BJ (cell line): ENCODE results near the gene PABPN1L. TPM values are rescaled to one million over a fixed set of nuclear protein-coding genes. Genes with fewer than 3 reads are reported as not detected.
A peak's percentile ranks its signal among the peaks of the same experiment; 100 is the strongest.

Source experiments
- CTCF ChIA-PET: fragments of 350-600 bp; formaldehyde crosslinking; extraction: SDS; loops from one replicate; lab custom pipeline; 2021; ENCODE audit warnings: antibody characterized with exemption, inconsistent platforms; lab: Yijun Ruan, JAX
- POLR2A ChIA-PET: fragments of 300-600 bp; sonication (Branson Sonifier 250); formaldehyde crosslinking; extraction: SDS; loops from one replicate; lab custom pipeline; 2021; ENCODE audit warnings: antibody characterized with exemption; lab: Charles Lee
- DNase-seq: peaks from one replicate; pipeline ENCODE4 v3.0.0-alpha.2; 2011; ENCODE audit warnings: low read depth
- H3K27me3 ChIP-seq: 2 replicates; pipeline ENCODE4 v1.6.0; 2011; ENCODE audit warnings: low read length; ENCODE audit not compliant: control insufficient read depth, insufficient read depth
- H3K36me3 ChIP-seq: 2 replicates; pipeline ENCODE4 v1.5.1; 2011; ENCODE audit warnings: low read length; ENCODE audit not compliant: control insufficient read depth, insufficient read depth
- H3K4me3 ChIP-seq: 2 replicates; pipeline ENCODE4 v1.5.1; 2011; ENCODE audit warnings: low read depth, mild to moderate bottlenecking, control low read depth, low read length
- CTCF ChIP-seq: IDR thresholded peaks from 2 replicates; pipeline ENCODE4 v1.5.1; 2011; ENCODE audit warnings: low read depth, mild to moderate bottlenecking, control low read depth, inconsistent platforms, low read length, moderate library complexity; ENCODE audit not compliant: insufficient read depth
- polyA plus RNA-seq: library from polyadenylated mRNA; depleted of rRNA; stranded (reverse); fragments of >200 nt; gene quantifications from 2 replicates; pipeline ENCODE4 v1.2.3, GENCODE V29; 2011

PABPN1L gene
- polyA plus RNA-seq, 1 experiment = not detected

DNA sequence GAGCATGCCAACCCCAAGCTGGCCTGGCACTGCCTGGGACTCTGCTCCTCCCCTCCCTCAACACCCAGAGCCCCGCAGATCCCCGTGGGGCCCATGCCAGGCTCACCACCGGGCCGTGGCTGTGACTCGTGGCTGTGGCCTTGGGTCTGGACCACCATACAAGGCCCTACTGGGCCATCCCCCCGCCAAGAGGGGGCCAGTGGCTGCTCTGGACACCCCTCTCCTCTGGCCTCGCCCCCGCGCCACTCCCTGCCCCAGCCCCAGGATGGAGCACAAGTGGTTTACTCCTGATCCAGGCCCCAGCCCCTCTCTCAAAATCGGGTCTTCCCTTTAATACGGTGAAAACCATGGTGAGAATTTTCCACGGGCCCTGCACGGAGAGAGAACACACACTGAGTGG, 3.0 kb downstream of the PABPN1L start:
- no peak for TF ChIP-seq CTCF
- no peak overlapping the region for H3K4me3 ChIP-seq
- ChIA-PET POLR2A (no interaction called here), CTCF (no interaction called here)
- H3K36me3 ChIP-seq = peaks cover 11% of the 10 kb centered on the region
- no peak for DNase-seq
- no peaks in the 10 kb centered on the region for H3K27me3 ChIP-seq

GRCh38 chr16:88862968-88863367, 3.5 kb downstream of the PABPN1L start:
- ChIA-PET POLR2A (no interaction called here), CTCF (no interaction called here)
- Histone ChIP-seq H3K4me3 (no peak overlapping the region), H3K36me3 (peaks cover 11% of the 10 kb centered on the region), H3K27me3 (no peaks in the 10 kb centered on the region)
- TF ChIP-seq CTCF = no peak
- DNase-seq = no peak

GRCh38 chr16:88861359-88861758, 5.1 kb downstream of the PABPN1L start:
- H3K36me3 ChIP-seq = peaks cover 11% of the 10 kb centered on the region
- ChIA-PET POLR2A (no interaction called here), CTCF (no interaction called here)
- H3K27me3 ChIP-seq = no peaks in the 10 kb centered on the region
- H3K4me3 ChIP-seq = no peak overlapping the region
- no peak for DNase-seq
- TF ChIP-seq CTCF = no peak

DNA sequence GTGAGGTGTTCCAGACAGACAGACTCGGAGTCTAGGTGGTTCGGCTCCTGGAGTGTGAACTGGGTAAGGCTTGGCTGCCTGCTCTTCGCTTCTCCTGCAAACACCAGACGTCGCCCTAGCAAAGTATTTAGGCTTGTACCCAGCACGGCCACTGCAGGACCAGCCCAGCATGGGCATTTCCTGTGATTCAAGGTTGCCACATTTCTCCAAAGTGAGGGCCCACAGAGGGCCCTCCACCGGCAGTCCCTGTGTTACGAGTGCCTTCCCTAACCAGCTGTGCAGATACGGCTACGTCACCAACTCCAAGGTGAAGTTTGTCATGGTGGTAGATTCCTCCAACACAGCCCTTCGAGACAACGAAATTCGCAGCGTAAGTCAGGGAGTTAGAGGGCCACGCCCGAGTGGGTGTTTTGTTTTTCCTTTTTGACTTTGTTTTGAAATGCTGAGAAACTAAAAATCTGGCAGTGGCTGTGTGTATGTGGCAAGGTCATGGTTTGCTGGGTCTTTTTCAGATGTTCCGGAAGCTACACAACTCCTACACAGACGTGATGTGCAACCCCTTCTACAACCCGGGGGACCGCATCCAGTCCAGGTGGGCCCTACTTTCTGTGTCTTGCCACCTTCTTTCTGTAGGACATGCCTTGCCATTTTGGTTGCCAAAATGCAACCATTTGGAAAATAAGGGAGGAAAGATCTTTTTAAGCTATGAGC, 6.9 kb downstream of the PABPN1L start:
- POLR2A ChIA-PET = no interaction called here
- TF ChIP-seq CTCF = no peak
- CTCF ChIA-PET = no interaction called here
- Histone ChIP-seq H3K4me3 (no peak overlapping the region), H3K36me3 (peaks cover 11% of the 10 kb centered on the region), H3K27me3 (no peaks in the 10 kb centered on the region)
- DNase-seq = no peak

DNA sequence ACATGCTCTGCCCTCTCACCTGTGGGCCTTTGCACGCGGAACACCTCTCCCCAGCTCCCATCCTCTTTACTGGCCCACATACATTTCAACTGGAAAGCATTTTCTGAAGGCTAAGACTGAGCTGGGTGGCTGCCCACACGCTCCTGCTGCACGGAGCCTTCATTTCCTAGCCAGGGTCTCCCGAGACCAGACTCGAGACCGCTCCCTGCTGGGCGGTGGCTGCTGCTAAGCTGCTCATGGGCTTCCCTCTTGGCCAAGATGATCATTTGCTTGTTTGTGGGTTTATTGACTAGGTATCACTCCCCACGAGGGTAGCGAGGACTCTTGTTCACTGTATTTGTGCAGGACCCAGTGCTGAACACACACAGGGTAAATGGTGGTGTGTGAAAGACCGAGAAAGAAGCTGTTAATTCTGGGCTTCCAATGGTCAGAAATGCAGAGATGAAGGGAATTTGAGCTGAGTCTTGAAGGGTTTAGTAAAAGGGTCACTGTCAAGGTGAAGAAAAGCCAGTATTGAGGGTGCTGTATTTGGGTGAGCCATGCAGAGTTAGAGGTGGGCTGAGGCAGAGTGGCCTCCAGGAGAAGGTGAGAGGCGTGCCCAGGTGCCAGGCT, 8.6 kb downstream of the PABPN1L start:
- ChIA-PET POLR2A (no interaction called here), CTCF (interaction anchor here (0.6 to 2.6 kb wide), 20 partner anchors 8 to 310 kb away, joined by 3 to 12 read pairs (median 4); partner anchors contain the start of genes APRT and PABPN1L)
- peak; percentile 91 for TF ChIP-seq CTCF
- H3K36me3 ChIP-seq = peaks cover 14% of the 10 kb centered on the region
- DNase-seq = peak; percentile 11
- peak overlapping the region; percentile 96 for H3K4me3 ChIP-seq
- H3K27me3 ChIP-seq = no peaks in the 10 kb centered on the region
